IMR-90 (cell line): Measurements from ENCODE around the gene CYP4X1. TPM values are rescaled to one million over a fixed set of nuclear protein-coding genes. Genes with fewer than 3 reads are reported as not detected.

Experiments used
- ATAC-seq: fragments of 200-7000 bp; cut with Tn5 transposase; 2 replicates; pipeline ENCODE4 v1.9.1; 2020; ENCODE audit warnings: low read depth, mild to moderate bottlenecking, moderate library complexity
- BruUV-seq: library from RNA; stranded (reverse); fragments of 400-500 nt; replicated peaks from 2 replicates; lab custom pipeline; 2021; lab: Mats Ljungman, UMichigan
- CTCF ChIA-PET: fragments of 300-600 bp; formaldehyde crosslinking; extraction: SDS; loops from one replicate; lab custom pipeline; 2021; ENCODE audit warnings: antibody characterized with exemption; lab: Yijun Ruan, JAX
- POLR2A ChIA-PET: fragments of 300-600 bp; sonication (Branson Sonifier 250); formaldehyde crosslinking; loops from one replicate; lab custom pipeline; 2022; ENCODE audit warnings: antibody characterized with exemption; ENCODE audit not compliant: unreplicated experiment; lab: Charles Lee
- DNase-seq: peaks from one replicate; pipeline ENCODE4 v3.0.0; 2013
- H2AFZ ChIP-seq: replicated peaks from 2 replicates; pipeline ENCODE3; 2013; ENCODE audit warnings: low read length, mild to moderate bottlenecking; ENCODE audit not compliant: poor library complexity
- H2AK5ac ChIP-seq: 2 replicates; pipeline ENCODE4 v1.6.1; 2013; ENCODE audit warnings: low read depth, low read length, inconsistent platforms
- H2AK9ac ChIP-seq: replicated peaks from 2 replicates; pipeline ENCODE3; 2013; ENCODE audit warnings: mild to moderate bottlenecking, low read depth, low read length, moderate library complexity; ENCODE audit not compliant: poor library complexity
- H2BK120ac ChIP-seq: 2 replicates; pipeline ENCODE4 v1.6.1; 2013; ENCODE audit warnings: low read depth, low read length, inconsistent platforms
- H2BK15ac ChIP-seq: 3 replicates; pipeline ENCODE4 v1.6.1; 2013; ENCODE audit warnings: low read depth, low read length, inconsistent platforms
- H2BK20ac ChIP-seq: 2 replicates; pipeline ENCODE4 v1.6.1; 2013; ENCODE audit warnings: low read depth, mild to moderate bottlenecking, inconsistent platforms, low read length, moderate library complexity
- H2BK5ac ChIP-seq: 2 replicates; pipeline ENCODE4 v1.6.1; 2013; ENCODE audit warnings: mild to moderate bottlenecking, low read depth, low read length, inconsistent platforms; ENCODE audit not compliant: poor library complexity, severe bottlenecking
- H3K14ac ChIP-seq: replicated peaks from 2 replicates; pipeline ENCODE4 v1.6.1; 2013; ENCODE audit warnings: low read depth, low read length, inconsistent platforms
- H3K18ac ChIP-seq: 2 replicates; pipeline ENCODE4 v1.6.1; 2013; ENCODE audit warnings: low read depth, low read length, control low read depth
- H3K23ac ChIP-seq: 2 replicates; pipeline ENCODE4 v1.6.1; 2013; ENCODE audit warnings: low read depth, low read length, inconsistent platforms
- H3K27ac ChIP-seq: 2 replicates; pipeline ENCODE4 v1.5.1; 2013; ENCODE audit warnings: mild to moderate bottlenecking, control low read depth, low read length; ENCODE audit not compliant: insufficient read depth
- H3K27me3 ChIP-seq: 2 replicates; pipeline ENCODE4 v1.6.1; 2013; ENCODE audit warnings: low read length; ENCODE audit not compliant: control insufficient read depth, insufficient read depth
- H3K36me3 ChIP-seq: 2 replicates; pipeline ENCODE4 v1.6.1; 2013; ENCODE audit warnings: low read length, mixed read lengths; ENCODE audit not compliant: control insufficient read depth, insufficient read depth
- H3K4ac ChIP-seq: 2 replicates; pipeline ENCODE4 v1.6.1; 2013; ENCODE audit warnings: low read depth, low read length, inconsistent platforms
- H3K4me1 ChIP-seq: 2 replicates; pipeline ENCODE4 v1.6.1; 2013; ENCODE audit warnings: low read length, mixed read lengths; ENCODE audit not compliant: control insufficient read depth, insufficient read depth
- H3K4me2 ChIP-seq: 2 replicates; pipeline ENCODE4 v1.6.1; 2013; ENCODE audit warnings: low read depth, mild to moderate bottlenecking, control low read depth, low read length, moderate library complexity
- H3K4me3 ChIP-seq: 2 replicates; pipeline ENCODE4 v1.5.1; 2013; ENCODE audit warnings: low read depth, mild to moderate bottlenecking, control low read depth, low read length, moderate library complexity; ENCODE audit not compliant: insufficient read depth
- H3K56ac ChIP-seq: 2 replicates; pipeline ENCODE4 v1.6.1; 2013; ENCODE audit warnings: low read length, inconsistent platforms; ENCODE audit not compliant: insufficient read depth; ENCODE audit errors: extremely low read depth
- H3K79me1 ChIP-seq, 2 experiments: 2 replicates each; pipeline ENCODE4 v1.6.1; 2013; ENCODE audit warnings: low read length in 2 of 2, inconsistent platforms in 1 of 2, low read depth in 1 of 2
- H3K9ac ChIP-seq: 2 replicates; pipeline ENCODE4 v1.6.1; 2013; ENCODE audit warnings: low read depth, low read length, control low read depth
- H3K9me1 ChIP-seq: 2 replicates; pipeline ENCODE4 v1.6.1; 2013; ENCODE audit warnings: low read length, inconsistent platforms; ENCODE audit not compliant: insufficient read depth
- H3K9me3 ChIP-seq: 2 replicates; pipeline ENCODE4 v1.6.1; 2013; ENCODE audit warnings: low read length; ENCODE audit not compliant: control insufficient read depth, insufficient read depth
- H4K20me1 ChIP-seq: 2 replicates; pipeline ENCODE4 v1.6.1; 2013; ENCODE audit warnings: low read length, inconsistent platforms; ENCODE audit not compliant: insufficient read depth
- H4K5ac ChIP-seq: 2 replicates; pipeline ENCODE4 v1.6.1; 2013; ENCODE audit warnings: mild to moderate bottlenecking, low read depth, low read length, control low read depth
- H4K8ac ChIP-seq, 2 experiments: 2 replicates each; pipeline ENCODE4 v1.6.1; 2013; ENCODE audit warnings: low read depth in 2 of 2, low read length in 2 of 2, control low read depth in 1 of 2, inconsistent platforms in 1 of 2
- H4K91ac ChIP-seq: 2 replicates; pipeline ENCODE4 v1.6.1; 2013; ENCODE audit warnings: low read depth, low read length, inconsistent platforms; ENCODE audit not compliant: insufficient read depth
- BHLHE40 ChIP-seq: fragments of 150-350 bp; IDR thresholded peaks from 2 replicates; pipeline ENCODE4 v1.6.1; 2016; ENCODE audit warnings: mild to moderate bottlenecking, low read depth, low read length
- CEBPB ChIP-seq: IDR thresholded peaks from 2 replicates; pipeline ENCODE4 v1.6.1; 2012; ENCODE audit warnings: low read depth, low read length, improper control_type of control experiment
- CHD1 ChIP-seq: IDR thresholded peaks from 2 replicates; pipeline ENCODE4 v1.6.1; 2012; ENCODE audit warnings: low read depth, low read length, improper control_type of control experiment
- CTCF ChIP-seq: conservative IDR thresholded peaks from 2 replicates; pipeline ENCODE4 v1.5.1; 2012; ENCODE audit warnings: mild to moderate bottlenecking, low read depth, low read length, improper control_type of control experiment
- ELK1 ChIP-seq: fragments of 150-350 bp; IDR thresholded peaks from 2 replicates; pipeline ENCODE4 v1.6.1; 2016; ENCODE audit warnings: low read depth, mild to moderate bottlenecking, low read length, moderate library complexity, borderline replicate concordance
- FOS ChIP-seq: fragments of 150-350 bp; IDR thresholded peaks from 2 replicates; pipeline ENCODE4 v1.6.1; 2016; ENCODE audit warnings: low read depth, low read length
- MAFK ChIP-seq: IDR thresholded peaks from 2 replicates; pipeline ENCODE4 v1.6.1; 2012; ENCODE audit warnings: low read depth, low read length, improper control_type of control experiment
- MAZ ChIP-seq: IDR thresholded peaks from 2 replicates; pipeline ENCODE4 v1.6.1; 2012; ENCODE audit warnings: low read depth, mild to moderate bottlenecking, low read length, improper control_type of control experiment, moderate library complexity, borderline replicate concordance
- MXI1 ChIP-seq: IDR thresholded peaks from 2 replicates; pipeline ENCODE4 v1.6.1; 2012; ENCODE audit warnings: low read depth, mild to moderate bottlenecking, low read length, moderate library complexity, borderline replicate concordance
- NFE2L2 ChIP-seq: fragments of 150-350 bp; IDR thresholded peaks from 2 replicates; pipeline ENCODE4 v1.6.1; 2016; ENCODE audit warnings: low read depth, mild to moderate bottlenecking, low read length
- POLR2A ChIP-seq: IDR thresholded peaks from 2 replicates; pipeline ENCODE4 v1.6.1; 2012; ENCODE audit warnings: mild to moderate bottlenecking, low read depth, low read length
- RAD21 ChIP-seq: IDR thresholded peaks from 2 replicates; pipeline ENCODE4 v1.6.1; 2012; ENCODE audit warnings: low read length, improper control_type of control experiment
- RCOR1 ChIP-seq: IDR thresholded peaks from 2 replicates; pipeline ENCODE4 v1.6.1; 2012; ENCODE audit warnings: mild to moderate bottlenecking, low read length, improper control_type of control experiment; ENCODE audit not compliant: insufficient replicate concordance
- RFX5 ChIP-seq: IDR thresholded peaks from 2 replicates; pipeline ENCODE4 v1.8.0; 2012; ENCODE audit warnings: low read depth, mild to moderate bottlenecking, low read length, moderate library complexity
- SMC3 ChIP-seq: fragments of 150-350 bp; IDR thresholded peaks from 2 replicates; pipeline ENCODE4 v1.6.1; 2016; ENCODE audit warnings: low read depth, mild to moderate bottlenecking, antibody characterized with exemption, low read length, moderate library complexity
- USF2 ChIP-seq: fragments of 150-350 bp; IDR thresholded peaks from 2 replicates; pipeline ENCODE4 v1.6.1; 2017; ENCODE audit warnings: mild to moderate bottlenecking, antibody characterized with exemption, low read length, low read depth
- WGBS, 2 experiments: methylation state at CpG; one replicate each; pipeline versions ENCODE4 v1.1.5 to v1.1.7; 2013; ENCODE audit warnings: missing lambda C conversion rate in 2 of 2; ENCODE audit not compliant: insufficient read length in 1 of 2; ENCODE audit errors: extremely low coverage in 2 of 2; 5-methylcytosine and 5-hydroxymethylcytosine counted together
- dilution Hi-C: fragments of 300-500 bp; cut with HindIII; formaldehyde crosslinking; loops from one replicate; pipeline ENCODE4 v1.14.3; 2018; ENCODE audit warnings: low sequenced_read_pairs; ENCODE audit not compliant: unreplicated experiment
- in situ Hi-C: fragments of 300-500 bp; cut with MboI; formaldehyde crosslinking; loops from 3 replicates; pipeline ENCODE4 v1.14.3; 2019; ENCODE audit warnings: low sequenced_read_pairs, inconsistent platforms, mixed read lengths
- intact Hi-C: fragments of 100-400 bp; cut with micrococcal nuclease; formaldehyde crosslinking; loops from 2 replicates; pipeline ENCODE4 v1.10.0; 2022
- polyA plus RNA-seq, 3 experiments: library from polyadenylated mRNA; depleted of rRNA; stranded (reverse); fragments of >200 nt; gene quantifications; 2 replicates each; pipeline ENCODE4 v1.2.3, GENCODE V29; 2012; ENCODE audit warnings: low replicate concordance in 1 of 3
- total RNA-seq: library from RNA; depleted of rRNA; stranded (reverse); fragments of >200 nt; gene quantifications from 2 replicates; pipeline ENCODE4 v1.2.3, GENCODE V29; 2012

CYP4X1 gene
- total and polyA plus RNA-seq, 2 of the 4 experiments (the other 2 are of a cell fraction): not detected

- no peak for TF ChIP-seq ELK1
- TF ChIP-seq BHLHE40: no peak
- TF ChIP-seq FOS: no peak
- TF ChIP-seq MAZ: no peak
- no peak for TF ChIP-seq MXI1
- no peak for TF ChIP-seq NFE2L2
- TF ChIP-seq CHD1: no peak
- TF ChIP-seq RAD21: no peak
- no peak for TF ChIP-seq USF2
- TF ChIP-seq CEBPB: no peak
- TF ChIP-seq MAFK: no peak
- no peak for TF ChIP-seq RCOR1
- TF ChIP-seq POLR2A: no peak
- TF ChIP-seq RFX5: no peak
- TF ChIP-seq CTCF: no peak
- TF ChIP-seq SMC3: no peak
- no peak for DNase-seq
- no peak overlapping the region for H2AFZ ChIP-seq
- H3K9me3 ChIP-seq: no peaks in the 10 kb centered on the region
- H3K27ac ChIP-seq: no peak overlapping the region
- no peak overlapping the region for H3K23ac ChIP-seq
- H2BK5ac ChIP-seq: no peak overlapping the region
- H2BK20ac ChIP-seq: no peak overlapping the region
- H3K9ac ChIP-seq: no peak overlapping the region
- no peaks in the 10 kb centered on the region for H3K79me1 ChIP-seq
- no peak overlapping the region for H4K91ac ChIP-seq
- no peaks in the 10 kb centered on the region for H3K4me1 ChIP-seq
- H3K36me3 ChIP-seq: no peaks in the 10 kb centered on the region
- in situ Hi-C loops (no loop called here), dilution Hi-C loops (no loop called here), intact Hi-C loops (no loop called here)
- H3K14ac ChIP-seq: no peak overlapping the region
- no peak for ATAC-seq
- POLR2A ChIA-PET: no interaction called here
- no peak overlapping the region for H2BK120ac ChIP-seq
- no peak overlapping the region for H2AK9ac ChIP-seq
- H3K4ac ChIP-seq: no peak overlapping the region
- H4K5ac ChIP-seq: no peak overlapping the region
- BruUV-seq: no TSS peak
- H2BK15ac ChIP-seq: no peak overlapping the region
- WGBS, 2 experiments: no CpG with 5 or more reads among the region's 3 CpGs
- H4K20me1 ChIP-seq: no peaks in the 10 kb centered on the region
- no peak overlapping the region for H3K18ac ChIP-seq
- no peak overlapping the region for H3K4me3 ChIP-seq
- H3K9me1 ChIP-seq: no peaks in the 10 kb centered on the region
- no peak overlapping the region for H4K8ac ChIP-seq
- no peaks in the 10 kb centered on the region for H3K27me3 ChIP-seq
- CTCF ChIA-PET: no interaction called here
- no peak overlapping the region for H3K4me2 ChIP-seq
- H2AK5ac ChIP-seq: no peak overlapping the region
- no peak overlapping the region for H3K56ac ChIP-seq
Measured at GRCh38 chr1:47031059-47031458, 7.6 kb downstream of the CYP4X1 start.
